Endometrium (tissue), 2 donors: ENCODE measurements around the gene BTBD17.

Source experiments
- FAIRE-seq: peaks from 2 replicates; lab custom pipeline; 2012; peaks lifted over from hg19 to GRCh38; lab: Jason Lieb, UNC
- donor health status: control.
- donor health status: control.

BTBD17 gene

DNA sequence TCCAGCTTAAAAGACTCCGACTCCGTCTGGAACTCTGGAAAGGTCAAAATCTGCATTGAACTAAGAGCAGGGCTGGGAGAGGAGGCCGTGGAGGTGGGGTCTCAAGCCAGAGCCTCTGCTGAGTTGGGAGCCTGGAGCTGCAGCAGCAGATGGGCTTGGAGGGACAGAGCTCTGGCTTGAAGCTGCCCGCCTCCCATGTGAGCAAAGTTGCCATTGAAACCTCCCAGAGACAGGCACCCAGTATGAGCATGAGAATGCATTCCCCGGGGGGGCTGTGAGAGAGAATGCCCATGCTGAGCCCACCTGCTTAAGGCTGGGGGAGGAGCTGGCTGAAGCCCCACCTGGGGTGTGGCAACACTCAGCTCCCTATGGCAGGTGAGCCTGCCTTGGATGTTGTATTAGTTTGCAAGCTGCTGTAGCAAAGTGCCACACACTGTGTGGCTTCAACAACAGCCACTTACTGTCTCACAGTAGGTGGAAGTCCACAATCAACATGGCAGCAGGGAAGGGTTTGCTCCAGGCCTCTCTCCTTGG, 26.1 kb downstream of the BTBD17 start:
- FAIRE-seq, result no peak

DNA sequence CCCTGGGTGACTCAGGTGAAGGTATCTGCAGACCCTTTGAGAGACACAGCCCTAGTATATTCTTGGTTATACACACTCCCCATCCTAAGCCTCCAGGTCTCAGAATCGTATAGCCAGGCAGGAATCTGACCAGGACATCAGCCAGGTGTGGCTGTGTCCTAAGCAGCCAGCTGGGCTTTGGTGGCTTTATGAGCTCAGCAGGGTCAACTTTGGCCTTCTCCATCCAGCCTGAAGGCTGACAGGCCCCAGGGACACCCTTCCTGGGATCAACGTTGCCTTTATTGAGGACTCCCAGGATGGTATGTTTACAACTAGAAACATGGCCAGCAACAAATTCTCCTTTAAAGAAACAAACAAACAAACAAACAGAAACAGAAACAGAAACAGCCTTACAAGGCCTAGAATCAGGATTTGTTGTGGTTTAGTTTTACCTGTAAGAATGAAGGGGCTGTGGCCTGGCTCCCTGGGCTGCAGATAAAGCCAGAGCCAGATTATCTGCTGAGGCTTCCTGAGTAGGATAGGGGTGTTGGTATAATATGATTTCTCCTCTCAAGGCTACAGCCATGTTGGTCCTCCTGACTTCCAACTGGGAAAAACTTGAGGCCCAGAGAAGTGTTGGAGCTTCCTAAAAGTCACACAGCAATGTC, 27.2 kb downstream of the BTBD17 start:
- no peak for FAIRE-seq

DNA sequence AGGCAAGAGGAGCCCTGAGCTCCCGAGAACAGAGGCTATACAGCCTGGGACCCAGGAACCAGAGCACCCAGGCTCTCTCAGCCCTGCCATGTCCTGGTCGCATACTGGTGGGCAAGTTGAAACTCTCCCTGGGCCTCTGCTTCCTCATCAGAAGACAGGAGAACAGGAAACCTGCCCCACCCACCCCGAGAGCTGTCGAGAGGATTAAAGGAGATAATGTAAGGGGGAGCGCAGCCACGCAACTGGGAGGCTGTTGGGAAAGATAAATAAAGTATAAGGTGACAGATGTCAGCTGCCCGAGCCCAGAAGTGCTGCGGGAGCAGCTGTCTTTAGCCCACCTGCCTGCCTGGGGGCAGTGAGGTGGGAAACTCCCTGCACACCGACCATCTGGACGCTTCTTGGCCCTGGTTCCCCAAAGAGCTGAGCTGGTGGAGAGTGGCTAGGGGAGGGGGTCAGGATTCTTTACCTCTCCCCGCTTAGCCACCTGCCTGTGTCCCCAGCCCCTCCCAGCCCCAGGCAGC, 28.8 kb downstream of the BTBD17 start:
- FAIRE-seq, result no peak

DNA sequence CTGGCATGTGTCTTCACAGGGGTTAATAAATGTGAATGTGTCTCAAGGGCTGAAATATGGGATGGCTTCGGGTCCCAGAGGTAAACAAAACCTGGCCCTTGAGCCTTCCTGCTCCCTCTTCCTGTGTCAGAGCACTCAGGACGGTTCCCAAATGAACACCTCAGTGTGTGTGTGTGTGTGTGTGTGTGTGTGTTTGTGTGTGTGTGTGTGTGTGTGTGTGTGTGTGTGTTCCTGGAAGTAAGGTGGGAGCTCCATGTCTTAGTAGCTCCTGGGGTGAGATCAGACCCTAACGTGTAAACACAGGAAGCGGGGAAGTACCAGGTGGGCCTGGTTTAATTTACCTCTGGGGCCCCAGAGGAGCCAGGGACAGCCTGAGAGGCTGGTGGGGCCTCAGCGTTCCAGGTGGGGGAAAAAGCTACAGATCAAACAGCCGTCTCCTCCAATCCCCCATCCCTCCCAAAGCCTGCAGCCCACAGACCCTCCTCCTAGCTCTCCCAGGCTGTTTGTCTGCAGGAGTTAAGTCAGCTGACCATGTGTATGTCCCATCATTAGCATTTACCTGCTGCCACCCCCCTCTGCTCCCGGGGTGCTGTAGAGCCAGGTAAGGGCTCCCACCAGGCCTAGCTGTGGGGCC, 29.5 kb downstream of the BTBD17 start:
- FAIRE-seq, result no peak

DNA sequence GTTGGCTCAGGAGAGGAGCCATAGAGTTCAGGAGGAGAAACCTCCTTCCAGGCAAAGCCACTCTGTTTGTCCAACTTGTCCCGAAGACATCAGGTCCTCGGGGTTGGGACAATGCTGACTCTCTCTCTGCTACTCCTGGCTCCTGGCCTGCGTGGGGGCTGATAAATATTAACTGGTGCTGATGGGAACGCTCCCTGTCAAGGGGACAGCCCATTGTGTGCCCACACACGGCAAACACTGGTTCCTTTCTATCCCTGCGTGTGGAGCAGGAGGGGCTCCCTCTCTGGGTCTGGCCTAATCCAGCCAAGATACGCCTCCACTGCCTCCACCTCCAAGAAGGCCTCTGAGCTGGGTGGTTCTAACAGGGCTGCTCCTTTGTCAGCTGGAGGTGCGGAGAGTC, 31.2 kb downstream of the BTBD17 start:
- FAIRE-seq, result no peak

DNA sequence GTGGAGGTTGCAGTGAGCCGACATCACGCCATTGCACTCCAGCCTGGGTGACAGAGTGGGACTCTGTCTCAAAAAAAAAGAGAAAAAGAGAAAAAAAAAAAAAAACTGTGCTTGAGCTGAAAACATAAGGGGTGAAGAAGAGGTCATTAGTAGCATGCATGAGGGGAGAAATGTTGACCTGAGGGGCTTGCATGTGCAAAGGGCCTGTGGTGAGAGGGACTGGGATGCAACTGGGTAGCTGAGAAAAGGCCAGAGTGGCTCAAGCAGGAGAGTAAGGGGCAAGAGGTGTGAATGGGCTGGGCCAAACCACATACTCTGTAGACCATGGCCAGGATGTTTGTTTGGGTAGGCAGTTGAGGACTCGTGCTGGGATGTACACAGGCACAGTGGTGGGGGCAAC, 32.3 kb downstream of the BTBD17 start:
- FAIRE-seq, result no peak

DNA sequence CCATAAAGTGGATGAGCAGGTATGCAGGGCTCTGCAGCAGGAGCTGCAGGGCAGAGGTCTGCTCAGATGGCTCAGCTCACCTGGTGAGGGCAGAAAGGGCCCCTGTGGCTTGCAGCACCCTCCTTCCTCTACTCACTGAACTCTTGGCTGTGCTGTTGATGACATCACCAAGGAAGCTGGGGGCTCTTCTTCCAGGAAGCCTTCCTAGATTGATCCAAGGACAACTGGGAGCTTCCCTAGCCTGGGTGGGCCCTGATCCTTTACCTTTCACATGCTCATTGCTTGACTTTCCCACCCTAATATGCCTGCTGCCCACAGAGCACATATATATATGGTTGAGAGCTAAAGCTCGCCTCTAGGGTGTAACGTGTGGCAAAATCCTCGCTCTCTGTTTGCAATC, 33.2 kb downstream of the BTBD17 start:
- FAIRE-seq, result no peak

DNA sequence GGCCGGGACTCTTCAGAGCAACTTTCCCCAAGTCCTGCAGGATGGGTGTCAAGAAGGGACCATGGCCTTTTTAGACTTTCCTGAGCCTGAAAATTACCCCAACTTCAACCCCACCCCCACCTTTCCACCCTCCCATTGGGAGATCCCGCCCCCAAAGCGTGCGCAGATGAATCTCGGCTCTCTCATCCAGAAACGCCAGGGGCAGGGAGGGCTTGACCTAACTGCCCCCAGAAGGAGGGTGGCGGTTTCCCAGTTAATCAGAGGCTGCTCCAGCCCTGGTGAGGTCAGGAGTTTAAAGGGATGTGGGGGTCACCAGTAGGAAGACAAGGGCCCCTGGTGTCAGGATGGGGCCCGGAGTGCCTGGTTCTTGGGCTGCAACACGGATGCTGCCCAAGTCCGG, 35.2 kb downstream of the BTBD17 start:
- FAIRE-seq, result no peak

DNA sequence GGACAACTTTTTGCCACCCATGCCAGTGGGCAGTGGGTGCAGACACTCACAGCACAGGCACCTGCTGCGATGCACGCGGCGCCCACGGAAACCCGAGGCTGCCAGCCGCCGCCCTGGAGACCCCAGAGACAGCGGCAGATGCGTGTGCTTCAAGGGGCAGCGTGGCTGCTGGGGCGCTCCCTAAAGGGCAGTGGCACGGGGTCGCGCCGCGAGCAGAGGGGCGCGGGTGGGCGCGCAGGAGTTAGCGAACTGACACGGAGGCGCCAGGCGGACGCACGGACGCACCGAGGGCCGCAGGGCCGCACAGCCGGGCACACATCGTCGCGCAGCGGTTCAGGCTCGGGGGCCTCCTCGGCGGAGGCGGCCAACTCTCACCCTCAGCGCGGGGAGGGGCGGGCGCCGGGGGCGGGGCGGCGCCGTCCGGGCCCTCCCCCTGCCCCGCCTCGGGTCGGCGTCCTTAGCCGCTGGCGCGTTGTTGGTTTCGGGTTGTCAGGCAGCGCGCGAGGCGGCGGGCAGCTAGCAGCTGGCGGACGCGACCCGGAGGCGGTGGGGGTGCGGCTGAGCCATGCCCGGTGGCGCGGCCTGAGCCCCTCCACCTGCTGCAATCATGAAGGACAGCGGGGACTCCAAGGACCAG, 35.8 kb downstream of the BTBD17 start, which contains the start of gene KIF19:
Gene KIF19, plus strand, starts transcription at position 484 of the 637 bp plus-strand sequence. Its CDS starts 124 bp downstream, at position 608.
- no peak for FAIRE-seq

DNA sequence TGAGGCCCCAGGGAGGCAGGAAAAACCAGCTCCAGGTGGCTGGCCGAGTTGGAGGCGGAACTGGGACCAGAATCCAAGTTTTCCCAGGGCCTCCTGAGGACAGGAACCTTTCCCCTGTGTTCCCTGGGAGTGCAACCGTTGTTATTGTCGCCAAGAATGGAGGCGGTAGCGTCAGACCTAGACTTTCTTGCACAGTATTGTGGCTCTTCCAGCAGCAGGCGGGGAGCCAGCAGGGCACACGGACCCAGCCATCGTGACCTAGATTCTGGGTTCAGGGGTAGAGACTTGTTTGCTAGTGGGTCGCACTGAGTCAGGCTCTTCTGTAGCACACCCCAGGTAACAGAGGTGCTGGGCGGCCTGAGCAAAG, 36.3 kb downstream of the BTBD17 start:
- FAIRE-seq, result no peak

DNA sequence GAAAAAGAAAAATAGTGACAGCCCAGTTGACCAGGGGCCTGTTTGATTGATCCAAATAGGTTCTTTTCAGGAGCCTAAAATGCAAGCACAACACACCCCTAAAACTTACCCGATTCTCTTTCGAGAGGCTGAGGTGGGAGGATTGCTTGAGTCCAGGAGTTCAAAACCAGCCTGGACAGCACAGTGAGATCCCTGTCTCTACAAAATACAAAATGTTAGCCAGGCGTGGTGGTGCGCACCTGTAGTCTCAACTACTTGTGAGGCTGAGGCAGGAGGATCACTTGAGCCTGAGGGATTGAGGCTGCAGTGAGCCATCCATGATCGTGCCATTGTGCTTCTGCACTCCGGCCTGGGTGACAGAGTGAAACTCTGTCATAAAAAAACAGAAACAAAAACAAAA, 37.1 kb downstream of the BTBD17 start:
- no peak for FAIRE-seq

DNA sequence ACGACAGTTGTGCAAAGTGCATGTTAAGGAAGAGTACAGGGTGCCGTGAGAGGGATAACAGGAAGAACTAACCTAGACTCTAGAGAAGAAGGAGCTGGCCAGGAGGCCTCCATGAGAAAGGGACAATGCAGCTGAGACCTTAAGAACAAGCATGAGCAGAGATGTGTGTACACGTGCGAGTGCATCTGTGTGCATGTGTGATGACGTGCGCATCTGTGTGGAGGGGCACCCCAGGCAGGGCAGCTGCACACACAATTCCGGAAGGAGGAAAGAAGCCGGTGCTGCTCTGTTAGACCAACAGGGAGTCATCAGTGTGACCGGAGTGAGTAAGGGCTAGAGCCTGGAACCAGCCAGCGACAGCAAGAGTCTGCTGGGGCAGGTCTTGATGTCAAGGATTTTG, 43.3 kb downstream of the BTBD17 start:
- FAIRE-seq, result no peak

DNA sequence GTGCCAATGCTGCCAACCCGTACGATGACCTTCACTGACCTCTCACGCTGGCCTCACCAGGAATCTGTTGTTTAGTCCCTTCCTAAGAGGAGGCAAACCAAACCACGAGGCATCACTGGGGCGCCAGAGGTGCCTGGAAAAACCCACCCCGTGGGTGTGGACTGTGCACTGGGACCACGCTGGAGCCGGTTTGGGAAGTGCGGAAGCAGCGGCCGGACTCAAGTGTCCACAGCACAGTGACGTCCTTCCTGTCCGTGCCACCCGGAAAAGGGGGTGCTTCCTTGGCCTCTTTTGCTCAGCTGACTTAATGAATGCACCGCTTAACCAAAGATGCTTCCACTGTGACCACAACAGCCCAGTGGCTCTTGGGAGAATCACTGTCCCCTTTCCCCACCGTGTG, 44.6 kb downstream of the BTBD17 start:
- no peak for FAIRE-seq

DNA sequence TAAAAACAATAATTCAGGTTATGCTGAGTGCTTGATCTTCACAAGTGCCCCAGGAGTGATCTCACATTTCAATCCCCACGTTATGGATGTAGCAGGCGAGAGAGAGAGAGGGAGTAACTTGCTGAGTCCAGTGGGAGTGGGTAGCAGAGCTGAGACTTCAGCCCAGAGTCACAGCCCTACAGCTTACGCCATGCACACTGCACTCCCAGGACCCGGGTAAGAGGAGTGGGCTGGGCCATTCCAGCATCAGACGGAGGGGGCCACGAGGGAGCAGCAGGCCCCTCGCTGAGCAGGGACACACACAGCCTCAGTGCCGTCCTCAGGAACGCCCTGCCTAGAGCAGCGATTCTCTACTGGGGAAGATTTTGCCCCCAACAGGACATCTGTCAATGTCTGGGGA, 45.4 kb downstream of the BTBD17 start:
- no peak for FAIRE-seq

DNA sequence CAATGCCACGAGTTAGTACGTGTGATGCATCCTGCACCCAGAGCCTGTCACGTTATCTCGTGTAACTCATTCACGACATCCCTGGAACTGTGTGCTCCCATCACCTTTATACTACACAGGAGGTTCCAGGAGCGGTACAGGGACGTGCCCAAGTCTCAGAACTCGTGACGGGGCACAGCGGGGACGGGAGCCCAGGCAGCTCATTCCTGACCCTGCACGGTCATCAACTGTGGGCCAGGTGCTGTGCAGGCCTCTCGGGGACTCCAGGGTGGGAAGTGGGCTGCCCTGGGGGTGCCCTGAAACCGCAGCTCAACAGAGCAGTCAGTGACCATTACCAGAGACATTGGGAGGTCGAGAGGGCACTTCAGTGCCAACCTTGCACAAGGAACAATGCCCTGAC, 46.8 kb downstream of the BTBD17 start:
- FAIRE-seq, result no peak

DNA sequence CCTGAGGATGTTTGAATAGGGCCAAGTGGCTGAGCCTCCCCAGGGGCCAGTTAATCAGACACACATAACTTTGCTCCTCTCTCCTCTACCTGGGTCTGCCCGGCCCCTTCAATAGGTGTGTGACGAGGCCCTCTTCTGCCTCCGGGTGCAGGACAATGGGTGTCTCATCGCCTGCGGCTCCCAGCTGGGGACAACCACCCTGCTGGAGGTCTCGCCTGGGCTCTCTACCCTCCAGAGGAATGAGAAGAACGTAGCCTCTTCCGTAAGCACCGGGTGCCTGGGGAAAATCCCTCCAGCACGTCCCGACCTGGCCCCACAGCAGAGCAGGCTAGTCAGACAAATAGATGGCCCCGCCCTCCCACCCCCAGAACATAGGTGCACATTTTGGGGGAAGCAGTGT, 51.8 kb downstream of the BTBD17 start:
- no peak for FAIRE-seq

DNA sequence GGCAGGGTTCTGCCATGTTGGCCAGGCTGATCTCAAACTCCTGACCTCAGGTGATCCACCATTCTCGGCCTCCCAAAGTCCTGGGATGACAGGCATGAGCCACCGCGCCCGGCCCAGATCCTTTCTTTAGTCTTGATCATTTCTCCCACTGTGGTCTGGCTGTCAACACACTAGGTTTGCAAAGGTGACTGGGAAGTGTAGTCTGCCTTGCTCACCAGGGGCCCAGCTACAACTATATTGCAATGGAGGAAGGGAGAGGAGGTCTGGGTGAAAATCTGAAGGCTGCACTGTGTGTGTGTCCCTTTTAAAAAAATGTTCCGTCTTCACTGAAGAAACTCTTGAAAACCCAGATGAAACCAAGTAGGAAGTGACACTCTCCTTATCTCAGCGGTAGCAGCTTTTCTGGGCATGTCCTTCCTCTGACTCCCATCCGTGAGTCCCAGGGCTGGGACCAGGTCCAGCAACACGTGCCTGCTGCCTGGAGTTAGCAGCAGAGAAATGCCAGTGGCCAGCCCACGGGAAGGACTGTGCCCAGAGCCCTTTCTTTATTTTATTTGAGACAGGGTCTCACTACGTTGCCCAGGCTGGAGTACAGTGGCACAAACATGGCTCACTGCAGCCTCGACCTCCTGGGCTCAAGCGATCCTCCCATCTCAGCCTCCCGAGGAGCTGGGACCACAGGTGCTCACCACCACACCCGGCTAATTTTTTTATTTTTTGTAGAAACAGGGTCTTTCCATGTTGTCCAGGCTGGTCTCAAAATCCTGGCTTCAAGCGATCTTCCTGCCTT, 53.5 kb downstream of the BTBD17 start:
- no peak for FAIRE-seq
